ENCODE measurements around the gene APOLD1.
A peak's percentile ranks its signal among the peaks of the same experiment; 100 is the strongest.
"Not testable (repeated sequence)": the region's sequence is repeated elsewhere in the genome, so short reads cannot be mapped to it uniquely, and the experiment has no call there.

Gene APOLD1

DNA sequence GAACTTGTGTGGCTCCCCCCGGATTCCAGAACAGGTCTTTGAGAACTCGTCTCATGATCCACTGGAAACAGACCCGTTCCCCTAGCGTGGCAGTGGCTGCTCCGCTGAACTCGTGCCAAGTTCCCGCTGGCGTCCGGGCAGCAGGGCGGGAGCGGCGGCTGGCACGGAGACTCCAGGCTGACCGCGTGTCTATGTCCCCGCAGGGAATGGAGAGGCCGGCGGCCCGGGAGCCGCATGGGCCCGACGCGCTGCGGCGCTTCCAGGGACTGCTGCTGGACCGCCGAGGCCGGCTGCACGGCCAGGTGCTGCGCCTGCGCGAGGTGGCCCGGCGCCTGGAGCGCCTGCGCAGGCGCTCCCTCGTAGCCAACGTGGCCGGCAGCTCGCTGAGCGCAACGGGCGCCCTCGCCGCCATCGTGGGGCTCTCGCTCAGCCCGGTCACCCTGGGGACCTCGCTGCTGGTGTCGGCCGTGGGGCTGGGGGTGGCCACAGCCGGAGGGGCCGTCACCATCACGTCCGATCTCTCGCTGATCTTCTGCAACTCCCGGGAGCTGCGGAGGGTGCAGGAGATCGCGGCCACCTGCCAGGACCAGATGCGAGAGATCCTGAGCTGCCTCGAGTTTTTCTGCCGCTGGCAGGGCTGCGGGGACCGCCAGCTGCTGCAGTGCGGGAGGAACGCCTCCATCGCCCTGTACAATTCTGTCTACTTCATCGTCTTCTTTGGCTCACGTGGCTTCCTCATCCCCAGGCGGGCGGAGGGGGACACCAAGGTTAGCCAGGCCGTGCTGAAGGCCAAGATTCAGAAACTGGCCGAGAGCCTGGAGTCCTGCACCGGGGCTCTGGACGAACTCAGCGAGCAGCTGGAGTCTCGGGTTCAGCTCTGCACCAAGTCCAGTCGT is 1.5 kb downstream of the APOLD1 start:
- DNase-seq (ENCODE audit: low read depth, low spot score), result peak; percentile 95

- DNase-seq (ENCODE audit: low read depth, low spot score), result no peak
These were observed 2.7 kb downstream of the APOLD1 start for GRCh38 chr12:12788131-12788530.

DNA sequence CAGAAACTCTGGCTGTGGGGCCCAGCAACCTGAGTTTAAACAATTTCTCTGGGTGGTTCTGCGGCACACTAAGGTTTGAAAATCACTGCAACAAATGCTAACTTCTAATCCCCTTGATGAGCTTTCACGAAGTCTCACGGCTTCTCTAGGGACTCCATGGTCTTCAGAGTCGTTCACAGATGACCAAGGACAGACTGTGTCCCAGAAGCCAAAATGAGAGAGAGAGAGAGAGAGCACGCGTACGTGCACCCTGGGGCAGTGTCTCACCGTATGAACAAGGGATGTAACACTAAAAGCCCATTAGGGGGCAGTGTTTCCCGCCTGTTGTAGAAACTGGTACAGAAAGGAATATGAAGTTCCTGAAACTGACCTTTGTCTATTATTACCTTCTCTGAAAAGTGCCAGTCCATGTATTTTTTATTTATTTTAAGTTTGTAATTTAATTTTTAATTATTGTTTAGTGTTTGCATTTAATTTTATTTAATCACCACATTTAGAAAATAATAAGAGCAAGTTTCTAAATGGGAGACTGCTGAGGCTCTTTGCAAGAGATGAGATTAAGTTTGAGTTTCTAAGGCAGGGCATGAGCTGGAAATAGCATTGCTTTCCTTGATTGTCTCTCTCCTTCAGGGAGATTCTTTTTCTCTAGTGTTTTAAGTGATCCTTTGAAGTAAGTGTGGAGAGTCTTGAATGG is 3.4 kb downstream of the APOLD1 start:
- peak; percentile 84 for DNase-seq (ENCODE audit: low read depth, low spot score)

- DNase-seq (ENCODE audit: low read depth, low spot score), result no peak
These were observed 5.5 kb downstream of the APOLD1 start for GRCh38 chr12:12790956-12791355.

DNA sequence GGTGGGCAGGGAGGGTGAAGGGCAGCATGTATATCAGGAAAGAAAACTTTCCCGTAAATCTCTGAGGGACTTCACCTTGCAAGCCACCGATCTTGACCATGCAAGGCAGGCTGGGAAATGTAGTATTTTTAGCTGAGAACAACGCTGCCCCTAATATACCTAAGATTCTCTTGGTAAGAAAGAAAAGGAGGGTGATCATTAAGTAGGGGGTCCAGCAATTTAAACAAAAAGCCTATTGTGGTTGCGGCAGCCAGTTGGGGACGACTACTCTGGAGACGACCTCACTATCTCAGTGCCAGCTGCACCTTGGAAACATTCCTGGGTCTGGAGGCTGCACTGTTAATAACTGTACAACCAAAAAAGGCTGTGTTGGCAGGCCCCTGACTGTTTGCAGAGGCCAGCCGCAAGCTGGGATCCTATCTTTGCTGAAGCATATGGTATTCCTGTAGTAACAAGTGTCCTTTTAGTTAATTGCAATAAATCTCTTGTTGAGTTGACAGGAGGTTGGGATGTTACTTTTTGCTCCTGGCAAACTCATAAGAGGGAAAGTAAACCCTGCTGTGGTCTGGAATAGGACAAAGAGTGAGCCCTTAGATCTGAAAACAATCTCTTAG is 6.4 kb downstream of the APOLD1 start:
- peak; percentile 60 for DNase-seq (ENCODE audit: low read depth, low spot score)

DNA sequence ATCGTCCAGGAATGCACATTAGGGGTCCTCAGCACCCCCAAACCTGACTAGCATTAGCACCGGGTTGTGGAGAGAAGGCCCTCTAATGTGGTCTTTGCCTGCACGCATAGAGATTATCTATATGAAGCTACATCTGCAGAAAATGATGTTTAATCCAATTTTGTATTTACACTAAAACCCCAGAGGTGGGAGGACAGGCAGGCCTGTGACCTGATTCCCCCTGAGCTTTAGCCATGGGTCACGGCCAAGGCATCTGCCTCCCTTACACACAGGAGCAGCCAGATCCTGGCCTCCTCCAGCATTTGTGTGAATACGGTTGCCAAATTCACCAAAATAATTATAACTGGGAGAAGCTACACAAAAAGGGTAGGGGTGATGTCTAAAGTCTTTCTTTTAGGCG is 7.0 kb downstream of the APOLD1 start:
- DNase-seq (ENCODE audit: low read depth, low spot score), result no peak

GRCh38 chr12:12794686-12795085 is 9.2 kb downstream of the APOLD1 start:
- DNase-seq (ENCODE audit: low read depth, low spot score), result no peak

DNA sequence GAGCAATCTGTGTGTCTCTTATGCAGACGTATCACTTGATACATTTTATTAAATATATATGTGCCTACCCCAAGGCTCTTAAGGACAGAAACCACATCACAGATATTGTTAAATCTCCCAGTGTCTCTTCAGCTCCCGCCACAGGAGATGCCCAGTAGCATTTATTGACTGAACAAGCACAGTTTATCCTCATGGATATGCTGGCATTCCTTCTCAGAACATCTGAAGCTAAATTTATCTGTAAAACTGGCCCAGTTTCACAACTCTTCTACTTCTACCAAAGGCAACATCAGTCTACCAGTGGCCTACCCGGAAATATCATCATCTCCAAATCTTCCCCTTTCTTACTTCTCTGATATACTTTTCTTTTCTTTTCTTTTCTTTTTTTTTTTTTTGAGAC is 10.7 kb downstream of the APOLD1 start:
- no peak for DNase-seq (ENCODE audit: low read depth, low spot score)

DNA sequence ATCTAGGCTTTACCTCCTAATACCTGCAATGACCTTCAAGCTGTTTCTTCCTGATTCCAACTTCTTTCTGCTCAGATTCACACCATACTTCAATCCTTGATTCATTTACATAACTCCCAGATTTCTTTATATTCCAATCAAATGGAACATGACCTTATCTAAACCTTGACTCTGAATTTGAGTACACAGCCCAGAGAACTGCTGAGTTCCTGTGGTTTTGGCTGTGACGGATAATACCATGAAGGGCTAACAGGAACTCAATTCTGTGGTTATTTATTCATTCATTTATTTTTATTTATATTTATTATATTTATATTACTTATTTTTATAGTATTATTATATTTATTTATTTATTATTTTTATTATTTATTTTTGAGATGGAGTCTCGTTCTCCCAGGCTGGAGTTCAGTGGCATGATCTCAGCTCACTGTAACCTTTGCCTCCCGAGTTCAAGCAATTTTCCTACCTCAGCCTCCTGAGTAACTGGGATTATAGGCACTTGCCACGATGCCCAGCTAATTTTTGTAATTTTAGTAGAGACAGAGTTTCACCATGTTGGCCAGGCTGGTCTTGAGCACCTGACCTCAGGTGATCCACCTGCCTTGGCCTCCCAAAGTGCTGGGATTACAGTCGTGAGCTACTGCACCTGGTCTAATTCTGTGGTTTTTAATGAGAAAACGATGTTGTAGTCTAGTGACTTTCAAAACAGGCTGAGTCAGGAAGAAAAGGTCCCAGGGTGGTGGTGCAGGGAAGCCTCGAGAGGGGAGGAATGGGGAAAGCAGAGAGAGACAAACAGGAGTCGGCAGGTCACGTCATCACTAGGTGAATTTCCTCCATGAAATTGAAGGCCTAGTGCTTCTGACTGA is 11.7 kb downstream of the APOLD1 start:
- peak; percentile 61 for DNase-seq (ENCODE audit: low read depth, low spot score)

DNA sequence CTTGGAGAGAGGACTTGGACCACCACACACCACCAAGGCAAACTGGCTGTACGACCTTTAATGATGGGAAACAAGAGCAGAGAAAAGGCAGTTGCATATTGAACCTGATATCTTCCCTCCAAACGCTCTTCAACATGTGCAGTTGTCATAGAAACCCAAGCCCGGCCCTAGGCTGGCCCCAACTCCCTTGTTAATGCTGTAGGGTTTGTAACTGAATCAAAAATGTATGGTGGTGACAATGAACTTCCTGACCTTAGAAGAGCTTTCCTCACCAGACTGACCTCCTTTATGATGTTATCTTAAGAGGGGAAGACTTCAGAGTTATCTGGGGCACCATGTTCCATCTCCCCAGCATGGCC is 12.3 kb downstream of the APOLD1 start:
- DNase-seq (ENCODE audit: low read depth, low spot score), result no peak

- DNase-seq (ENCODE audit: low read depth, low spot score), result no peak
These were observed 13.0 kb downstream of the APOLD1 start for GRCh38 chr12:12798480-12798879.

- DNase-seq (ENCODE audit: low read depth, low spot score), result no peak
These were observed 13.9 kb downstream of the APOLD1 start for GRCh38 chr12:12799163-12799920.

GRCh38 chr12:12800406-12801180 is 15.1 kb downstream of the APOLD1 start:
- DNase-seq (ENCODE audit: low read depth, low spot score), result no peak

DNA sequence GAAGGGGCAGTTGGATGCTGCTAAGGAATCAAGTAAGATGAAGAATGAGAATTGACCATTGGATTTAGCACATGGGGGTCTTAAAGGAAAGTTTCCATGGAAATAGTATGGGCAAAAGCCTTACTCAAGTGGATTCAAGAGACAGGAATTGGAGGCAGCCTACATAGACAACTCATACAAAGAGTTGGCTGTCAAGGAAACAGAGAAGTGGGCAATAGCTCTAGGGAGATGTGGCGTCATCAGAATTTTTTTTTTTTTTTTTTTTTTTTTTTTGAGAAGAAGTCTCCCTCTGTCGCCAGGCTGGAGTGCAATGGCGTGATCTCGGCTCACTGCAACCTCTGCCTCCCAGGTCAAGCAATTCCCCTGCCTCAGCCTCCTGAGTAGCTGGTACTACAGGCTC is 16.2 kb downstream of the APOLD1 start:
- DNase-seq (ENCODE audit: low read depth, low spot score), result not testable (repeated sequence)

- peak; percentile 86 for DNase-seq (ENCODE audit: low read depth, low spot score)
These were observed 17.7 kb downstream of the APOLD1 start for GRCh38 chr12:12803186-12803585.

DNA sequence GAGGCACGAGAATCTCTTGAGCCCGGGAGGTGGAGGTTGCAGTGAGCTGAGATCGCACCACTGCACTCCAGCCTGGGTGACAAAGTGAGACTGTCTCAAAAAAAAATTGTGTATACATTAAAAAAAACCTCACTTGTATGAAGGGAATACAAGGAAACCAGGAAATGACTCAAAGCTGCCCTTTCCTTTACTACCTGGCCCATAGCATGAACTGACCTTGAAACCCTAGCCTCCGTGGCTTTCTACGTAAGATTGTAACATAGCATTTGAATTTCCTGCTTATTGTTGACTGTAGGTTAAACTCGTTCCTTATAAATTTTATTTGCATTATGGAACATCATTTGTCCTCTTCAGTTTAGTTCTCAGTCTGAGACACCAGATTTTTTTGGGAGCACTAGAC is 18.6 kb downstream of the APOLD1 start:
- no peak for DNase-seq (ENCODE audit: low read depth, low spot score)

DNA sequence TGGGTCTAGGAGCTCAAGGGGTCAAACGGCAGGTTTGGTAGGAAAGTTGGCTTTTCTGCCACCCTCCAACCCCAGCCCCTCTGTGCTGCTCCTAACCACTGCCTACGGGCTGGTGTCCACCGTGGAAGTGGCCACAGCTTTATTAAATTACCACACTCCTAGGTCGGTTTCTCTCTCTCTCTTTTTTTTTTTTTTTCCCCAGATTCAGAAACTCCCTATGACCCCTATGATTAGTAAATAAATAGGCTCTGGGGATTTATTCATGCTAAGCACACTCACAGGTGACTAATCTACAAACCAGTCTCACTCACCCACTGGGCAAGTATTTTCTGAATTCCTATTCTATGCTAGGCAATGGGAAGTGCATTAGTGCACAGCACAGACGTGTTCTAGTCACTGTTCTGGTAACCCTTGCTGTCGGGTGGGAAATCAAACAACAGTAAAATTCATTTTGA is 19.0 kb downstream of the APOLD1 start:
- peak; percentile 86 for DNase-seq (ENCODE audit: low read depth, low spot score)

DNA sequence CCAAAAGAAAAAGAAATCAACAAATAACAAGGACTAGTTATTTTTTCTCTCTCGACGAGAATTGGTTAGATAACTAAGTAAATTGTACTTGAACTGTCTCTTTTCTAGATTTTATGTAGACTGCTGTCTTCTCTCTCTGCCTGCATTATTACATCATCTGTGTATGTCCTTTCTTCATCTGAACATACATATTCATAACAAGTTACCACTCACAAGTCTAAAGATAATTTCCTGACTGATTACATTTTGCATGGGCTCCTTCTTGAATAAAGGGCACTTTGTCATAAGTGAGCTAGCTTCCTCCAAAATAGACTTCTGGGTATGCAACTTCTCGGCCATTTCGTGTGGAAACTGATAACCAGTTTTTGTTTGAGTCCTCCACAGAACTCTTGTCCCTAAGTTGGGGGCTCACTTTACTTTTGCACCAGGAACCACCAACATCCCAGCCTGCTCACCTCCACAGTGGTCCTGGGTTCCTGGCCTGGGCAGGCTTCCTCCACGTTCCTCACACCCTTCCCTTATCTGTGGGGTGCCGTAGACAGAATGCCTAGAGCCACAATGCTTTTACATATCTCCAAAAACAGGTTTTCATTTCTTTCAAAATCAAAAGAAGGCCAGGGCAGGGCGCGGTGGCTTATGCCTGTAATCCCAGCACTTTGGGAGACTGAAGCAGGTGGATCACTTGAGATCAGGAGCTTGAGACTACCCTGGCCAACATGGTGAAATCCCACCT is 21.5 kb downstream of the APOLD1 start:
- DNase-seq (ENCODE audit: low read depth, low spot score), result no peak

DNA sequence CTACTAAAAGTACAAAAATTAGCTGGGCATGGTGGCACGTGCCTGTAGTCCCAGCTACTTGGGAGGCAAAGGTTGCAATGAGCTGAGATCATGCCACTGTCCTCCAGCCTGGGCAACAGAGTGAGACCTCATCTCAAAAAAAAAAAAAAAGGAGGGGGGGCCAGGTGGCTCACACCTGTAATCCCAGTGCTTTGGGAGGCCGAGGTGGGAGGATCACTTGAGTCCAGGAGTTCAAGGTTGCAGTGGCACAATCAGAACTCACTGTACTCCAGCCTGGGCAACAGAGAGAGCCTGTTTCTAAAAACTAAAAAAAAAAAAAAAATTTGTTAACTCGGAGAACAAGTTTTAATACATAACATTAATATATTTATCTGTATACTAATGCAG is 22.1 kb downstream of the APOLD1 start:
- DNase-seq (ENCODE audit: low read depth, low spot score), result not testable (repeated sequence)
